KMS-11 (cell line): ENCODE measurements around the gene ALS2.

ENCODE experiments used
- H2AFZ ChIP-seq: fragments of 200-600 bp; sonication (generic); 2 replicates; pipeline ENCODE4 v1.6.1; 2016; ENCODE audit warnings: antibody characterized with exemption, mixed run types, low read depth
- H3K27ac ChIP-seq: fragments of 200-600 bp; sonication (generic); 2 replicates; pipeline ENCODE4 v1.6.1; 2016; ENCODE audit warnings: mild to moderate bottlenecking, mixed run types
- H3K27me3 ChIP-seq: fragments of 200-600 bp; sonication (generic); 2 replicates; pipeline ENCODE4 v1.6.1; 2017; ENCODE audit warnings: mild to moderate bottlenecking, low read depth, mixed run types, moderate library complexity; ENCODE audit not compliant: insufficient read depth
- H3K36me3 ChIP-seq: fragments of 200-600 bp; sonication (generic); 2 replicates; pipeline ENCODE4 v1.6.1; 2017; ENCODE audit warnings: mild to moderate bottlenecking, mixed run types; ENCODE audit not compliant: insufficient read depth
- H3K4me1 ChIP-seq: fragments of 200-600 bp; sonication (generic); 2 replicates; pipeline ENCODE4 v1.6.1; 2016; ENCODE audit warnings: mild to moderate bottlenecking, low read depth, mixed run types; ENCODE audit not compliant: poor library complexity, severe bottlenecking
- H3K4me2 ChIP-seq: fragments of 200-600 bp; sonication (generic); 2 replicates; pipeline ENCODE4 v1.7.0; 2016; ENCODE audit warnings: mild to moderate bottlenecking, mixed run types
- H3K4me3 ChIP-seq: fragments of 200-600 bp; sonication (generic); IDR thresholded peaks from 2 replicates; pipeline ENCODE4 v1.6.1; 2017; ENCODE audit warnings: low read depth, low read length, mixed read lengths; ENCODE audit not compliant: insufficient read depth
- H3K79me2 ChIP-seq: fragments of 200-600 bp; sonication (generic); 2 replicates; pipeline ENCODE4 v1.6.1; 2016; ENCODE audit warnings: low read depth, mixed run types; ENCODE audit not compliant: insufficient read depth
- H3K9ac ChIP-seq: fragments of 200-600 bp; sonication (generic); 2 replicates; pipeline ENCODE4 v1.6.1; 2016; ENCODE audit warnings: mild to moderate bottlenecking, mixed run types
- H4K20me1 ChIP-seq: fragments of 200-600 bp; sonication (generic); 2 replicates; pipeline ENCODE4 v1.6.1; 2016; ENCODE audit warnings: mild to moderate bottlenecking, mixed run types; ENCODE audit not compliant: insufficient read depth
- CTCF ChIP-seq: fragments of 200-600 bp; sonication (generic); conservative IDR thresholded peaks from 2 replicates; pipeline ENCODE4 v1.6.1; 2017; ENCODE audit warnings: low read depth, mild to moderate bottlenecking, antibody characterized with exemption, low read length, moderate library complexity, mixed read lengths

ALS2 gene

GRCh38 chr2:201660293-201660895 lies 120.3 kb downstream of the ALS2 start:
- no peaks in the 10 kb centered on the region for H4K20me1 ChIP-seq
- no peak overlapping the region for H3K4me2 ChIP-seq
- no peak for TF ChIP-seq CTCF
- no peak overlapping the region for H3K4me3 ChIP-seq
- no peaks in the 10 kb centered on the region for H3K27me3 ChIP-seq
- no peaks in the 10 kb centered on the region for H3K4me1 ChIP-seq
- no peak overlapping the region for H3K27ac ChIP-seq
- H3K9ac ChIP-seq, result no peak overlapping the region
- no peaks in the 10 kb centered on the region for H3K36me3 ChIP-seq
- H2AFZ ChIP-seq, result no peak overlapping the region
- no peaks in the 10 kb centered on the region for H3K79me2 ChIP-seq

- H3K27me3 ChIP-seq, result no peaks in the 10 kb centered on the region
- H4K20me1 ChIP-seq, result no peaks in the 10 kb centered on the region
- H3K36me3 ChIP-seq, result no peaks in the 10 kb centered on the region
- H3K4me3 ChIP-seq, result no peak overlapping the region
- H3K4me1 ChIP-seq, result no peaks in the 10 kb centered on the region
- H3K4me2 ChIP-seq, result no peak overlapping the region
- no peaks in the 10 kb centered on the region for H3K79me2 ChIP-seq
- H3K9ac ChIP-seq, result no peak overlapping the region
- TF ChIP-seq CTCF, result no peak
- no peak overlapping the region for H2AFZ ChIP-seq
- no peak overlapping the region for H3K27ac ChIP-seq
Measured at GRCh38 chr2:201656740-201657139, 124.0 kb downstream of the ALS2 start.

- Histone ChIP-seq H4K20me1 (no peaks in the 10 kb centered on the region), H3K27ac (no peak overlapping the region), H3K4me1 (no peaks in the 10 kb centered on the region), H3K36me3 (no peaks in the 10 kb centered on the region), H2AFZ (no peak overlapping the region), H3K9ac (no peak overlapping the region), H3K4me2 (no peak overlapping the region), H3K27me3 (no peaks in the 10 kb centered on the region), H3K4me3 (no peak overlapping the region), H3K79me2 (no peaks in the 10 kb centered on the region)
- no peak for TF ChIP-seq CTCF
Measured at GRCh38 chr2:201656102-201656501, 124.6 kb downstream of the ALS2 start.

- Histone ChIP-seq H4K20me1 (no peaks in the 10 kb centered on the region), H3K27me3 (no peaks in the 10 kb centered on the region), H3K4me1 (no peaks in the 10 kb centered on the region), H3K27ac (no peak overlapping the region), H3K4me2 (no peak overlapping the region), H3K4me3 (no peak overlapping the region), H3K79me2 (no peaks in the 10 kb centered on the region), H2AFZ (no peak overlapping the region), H3K9ac (no peak overlapping the region), H3K36me3 (no peaks in the 10 kb centered on the region)
- no peak for TF ChIP-seq CTCF
Measured at GRCh38 chr2:201654616-201655384, 125.9 kb downstream of the ALS2 start.
